ENCODE data around the gene UGCG.
"Not testable (repeated sequence)": the region's sequence is repeated elsewhere in the genome, so short reads cannot be mapped to it uniquely, and the experiment has no call there.

UGCG gene

DNA sequence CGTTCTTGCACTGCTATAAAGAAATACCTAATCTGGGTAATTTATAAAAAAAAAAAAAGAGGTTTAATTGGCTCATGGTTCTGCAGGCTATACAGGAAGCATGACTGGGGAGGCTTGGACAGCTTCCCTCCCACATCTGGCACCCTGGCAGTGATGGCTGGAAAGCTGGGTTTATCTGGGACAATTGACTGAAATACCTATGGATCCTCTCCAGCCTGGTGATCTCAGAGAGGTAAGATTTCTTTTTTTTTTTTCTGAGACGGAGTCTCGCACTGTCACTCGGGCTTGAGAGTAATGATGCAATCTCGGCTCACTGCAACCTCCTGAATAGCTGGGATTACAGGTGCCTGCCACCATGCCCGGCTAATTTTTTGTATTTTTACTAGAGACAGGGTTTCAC is 22.7 kb upstream of the UGCG start:
- ATAC-seq = no peak
- TF ChIP-seq ISL1 (CRISPR knock-in tag; IDR thresholded peaks at IDR 0.05) (no peak), CSDC2 (CRISPR knock-in tag; IDR thresholded peaks at IDR 0.05) (no peak), PPARA (CRISPR knock-in tag; IDR thresholded peaks at IDR 0.05; ENCODE audit: borderline replicate concordance) (no peak), ZFP3 (CRISPR knock-in tag; IDR thresholded peaks at IDR 0.05) (no peak), SNAI2 (CRISPR knock-in tag; IDR thresholded peaks at IDR 0.05) (no peak), ARNTL (CRISPR knock-in tag; IDR thresholded peaks at IDR 0.05; ENCODE audit: borderline replicate concordance, low read depth) (no peak), OSR1 (CRISPR knock-in tag; IDR thresholded peaks at IDR 0.05) (no peak), ZC3H10 (CRISPR knock-in tag; IDR thresholded peaks at IDR 0.05) (no peak), BACH2 (CRISPR knock-in tag; IDR thresholded peaks at IDR 0.05; ENCODE audit: borderline replicate concordance) (no peak), RARB (CRISPR knock-in tag; IDR thresholded peaks at IDR 0.05) (no peak)
- TF ChIP-seq, protein P1, sequence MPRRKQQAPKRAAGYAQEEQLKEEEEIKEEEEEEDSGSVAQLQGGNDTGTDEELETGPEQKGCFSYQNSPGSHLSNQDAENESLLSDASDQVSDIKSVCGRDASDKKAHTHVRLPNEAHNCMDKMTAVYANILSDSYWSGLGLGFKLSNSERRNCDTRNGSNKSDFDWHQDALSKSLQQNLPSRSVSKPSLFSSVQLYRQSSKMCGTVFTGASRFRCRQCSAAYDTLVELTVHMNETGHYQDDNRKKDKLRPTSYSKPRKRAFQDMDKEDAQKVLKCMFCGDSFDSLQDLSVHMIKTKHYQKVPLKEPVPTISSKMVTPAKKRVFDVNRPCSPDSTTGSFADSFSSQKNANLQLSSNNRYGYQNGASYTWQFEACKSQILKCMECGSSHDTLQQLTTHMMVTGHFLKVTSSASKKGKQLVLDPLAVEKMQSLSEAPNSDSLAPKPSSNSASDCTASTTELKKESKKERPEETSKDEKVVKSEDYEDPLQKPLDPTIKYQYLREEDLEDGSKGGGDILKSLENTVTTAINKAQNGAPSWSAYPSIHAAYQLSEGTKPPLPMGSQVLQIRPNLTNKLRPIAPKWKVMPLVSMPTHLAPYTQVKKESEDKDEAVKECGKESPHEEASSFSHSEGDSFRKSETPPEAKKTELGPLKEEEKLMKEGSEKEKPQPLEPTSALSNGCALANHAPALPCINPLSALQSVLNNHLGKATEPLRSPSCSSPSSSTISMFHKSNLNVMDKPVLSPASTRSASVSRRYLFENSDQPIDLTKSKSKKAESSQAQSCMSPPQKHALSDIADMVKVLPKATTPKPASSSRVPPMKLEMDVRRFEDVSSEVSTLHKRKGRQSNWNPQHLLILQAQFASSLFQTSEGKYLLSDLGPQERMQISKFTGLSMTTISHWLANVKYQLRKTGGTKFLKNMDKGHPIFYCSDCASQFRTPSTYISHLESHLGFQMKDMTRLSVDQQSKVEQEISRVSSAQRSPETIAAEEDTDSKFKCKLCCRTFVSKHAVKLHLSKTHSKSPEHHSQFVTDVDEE (CRISPR knock-in tag; IDR thresholded peaks at IDR 0.05) = no peak
- TF ChIP-seq, protein P2, sequence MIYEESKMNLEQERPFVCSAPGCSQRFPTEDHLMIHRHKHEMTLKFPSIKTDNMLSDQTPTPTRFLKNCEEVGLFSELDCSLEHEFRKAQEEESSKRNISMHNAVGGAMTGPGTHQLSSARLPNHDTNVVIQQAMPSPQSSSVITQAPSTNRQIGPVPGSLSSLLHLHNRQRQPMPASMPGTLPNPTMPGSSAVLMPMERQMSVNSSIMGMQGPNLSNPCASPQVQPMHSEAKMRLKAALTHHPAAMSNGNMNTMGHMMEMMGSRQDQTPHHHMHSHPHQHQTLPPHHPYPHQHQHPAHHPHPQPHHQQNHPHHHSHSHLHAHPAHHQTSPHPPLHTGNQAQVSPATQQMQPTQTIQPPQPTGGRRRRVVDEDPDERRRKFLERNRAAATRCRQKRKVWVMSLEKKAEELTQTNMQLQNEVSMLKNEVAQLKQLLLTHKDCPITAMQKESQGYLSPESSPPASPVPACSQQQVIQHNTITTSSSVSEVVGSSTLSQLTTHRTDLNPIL (CRISPR knock-in tag; IDR thresholded peaks at IDR 0.05; ENCODE audit: low read depth) = no peak
- TF ChIP-seq, protein P3, sequence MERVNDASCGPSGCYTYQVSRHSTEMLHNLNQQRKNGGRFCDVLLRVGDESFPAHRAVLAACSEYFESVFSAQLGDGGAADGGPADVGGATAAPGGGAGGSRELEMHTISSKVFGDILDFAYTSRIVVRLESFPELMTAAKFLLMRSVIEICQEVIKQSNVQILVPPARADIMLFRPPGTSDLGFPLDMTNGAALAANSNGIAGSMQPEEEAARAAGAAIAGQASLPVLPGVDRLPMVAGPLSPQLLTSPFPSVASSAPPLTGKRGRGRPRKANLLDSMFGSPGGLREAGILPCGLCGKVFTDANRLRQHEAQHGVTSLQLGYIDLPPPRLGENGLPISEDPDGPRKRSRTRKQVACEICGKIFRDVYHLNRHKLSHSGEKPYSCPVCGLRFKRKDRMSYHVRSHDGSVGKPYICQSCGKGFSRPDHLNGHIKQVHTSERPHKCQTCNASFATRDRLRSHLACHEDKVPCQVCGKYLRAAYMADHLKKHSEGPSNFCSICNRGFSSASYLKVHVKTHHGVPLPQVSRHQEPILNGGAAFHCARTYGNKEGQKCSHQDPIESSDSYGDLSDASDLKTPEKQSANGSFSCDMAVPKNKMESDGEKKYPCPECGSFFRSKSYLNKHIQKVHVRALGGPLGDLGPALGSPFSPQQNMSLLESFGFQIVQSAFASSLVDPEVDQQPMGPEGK (CRISPR knock-in tag; IDR thresholded peaks at IDR 0.05; ENCODE audit: borderline replicate concordance) = no peak

DNA sequence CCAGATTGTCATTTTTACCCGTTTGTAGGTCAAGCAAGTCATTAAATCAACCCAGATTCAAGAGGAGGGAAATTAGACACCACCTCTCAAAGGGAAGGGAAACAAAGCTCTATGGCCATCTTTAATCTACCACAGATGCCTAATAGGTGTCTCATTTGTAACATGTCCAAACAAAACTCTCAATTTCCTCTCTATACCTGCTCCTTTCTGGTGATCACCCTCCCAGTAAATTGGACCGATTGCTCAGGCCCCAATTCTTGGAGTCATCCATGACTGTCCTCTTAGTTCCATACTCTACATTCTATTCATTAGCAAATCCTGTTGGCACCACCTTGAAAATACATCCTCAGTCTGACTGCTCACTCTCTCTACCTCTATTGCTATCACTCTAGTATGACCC is 22.1 kb upstream of the UGCG start:
- ATAC-seq = no peak
- no peak for TF ChIP-seq ZFP3 (CRISPR knock-in tag; IDR thresholded peaks at IDR 0.05)
- TF ChIP-seq RARB (CRISPR knock-in tag; IDR thresholded peaks at IDR 0.05) = no peak
- TF ChIP-seq, protein P3 (CRISPR knock-in tag; IDR thresholded peaks at IDR 0.05; ENCODE audit: borderline replicate concordance) = no peak
- TF ChIP-seq TCF4 (CRISPR knock-in tag; IDR thresholded peaks at IDR 0.05; ENCODE audit: borderline replicate concordance) = no peak
- TF ChIP-seq, protein P4, sequence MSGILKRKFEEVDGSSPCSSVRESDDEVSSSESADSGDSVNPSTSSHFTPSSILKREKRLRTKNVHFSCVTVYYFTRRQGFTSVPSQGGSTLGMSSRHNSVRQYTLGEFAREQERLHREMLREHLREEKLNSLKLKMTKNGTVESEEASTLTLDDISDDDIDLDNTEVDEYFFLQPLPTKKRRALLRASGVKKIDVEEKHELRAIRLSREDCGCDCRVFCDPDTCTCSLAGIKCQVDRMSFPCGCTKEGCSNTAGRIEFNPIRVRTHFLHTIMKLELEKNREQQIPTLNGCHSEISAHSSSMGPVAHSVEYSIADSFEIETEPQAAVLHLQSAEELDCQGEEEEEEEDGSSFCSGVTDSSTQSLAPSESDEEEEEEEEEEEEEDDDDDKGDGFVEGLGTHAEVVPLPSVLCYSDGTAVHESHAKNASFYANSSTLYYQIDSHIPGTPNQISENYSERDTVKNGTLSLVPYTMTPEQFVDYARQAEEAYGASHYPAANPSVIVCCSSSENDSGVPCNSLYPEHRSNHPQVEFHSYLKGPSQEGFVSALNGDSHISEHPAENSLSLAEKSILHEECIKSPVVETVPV (CRISPR knock-in tag; IDR thresholded peaks at IDR 0.05) = no peak
- no peak for TF ChIP-seq ISL1 (CRISPR knock-in tag; IDR thresholded peaks at IDR 0.05)
- TF ChIP-seq, protein P1 (CRISPR knock-in tag; IDR thresholded peaks at IDR 0.05) = no peak

DNA sequence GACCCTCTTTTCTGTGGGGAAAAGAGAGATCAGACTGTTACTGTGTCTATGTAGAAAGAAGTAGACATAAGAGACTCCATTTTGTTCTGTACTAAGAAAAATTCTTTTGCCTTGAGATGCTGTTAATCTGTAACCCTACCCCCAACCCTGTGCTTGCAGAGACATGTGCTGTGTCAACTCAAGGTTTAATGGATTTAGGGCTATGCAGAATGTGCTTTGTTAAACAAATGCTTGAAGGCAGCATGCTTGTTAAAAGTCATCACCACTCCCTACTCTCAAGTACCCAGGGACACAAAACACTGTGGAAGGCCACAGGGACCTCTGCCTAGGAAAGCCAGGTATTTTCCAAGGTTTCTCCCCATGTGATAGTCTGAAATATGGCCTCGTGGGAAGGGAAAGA is 21.3 kb upstream of the UGCG start:
- ATAC-seq = not testable (repeated sequence)

DNA sequence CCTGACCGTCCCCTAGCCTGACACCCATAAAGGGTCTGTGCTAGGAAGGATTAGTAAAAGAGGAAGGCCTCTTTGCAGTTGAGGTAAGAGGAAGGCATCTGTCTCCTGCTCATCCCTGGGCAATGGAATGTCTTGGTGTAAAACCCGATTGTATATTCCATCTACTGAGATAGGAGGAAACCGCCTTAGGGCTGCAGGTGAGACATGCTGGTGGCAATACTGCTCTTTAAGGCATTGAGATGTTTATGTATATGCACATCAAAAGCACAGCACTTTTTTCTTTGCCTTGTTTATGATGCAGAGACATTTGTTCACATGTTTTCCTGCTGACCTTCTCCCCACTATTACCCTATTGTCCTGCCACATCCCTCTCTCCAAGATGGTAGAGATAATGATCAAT is 20.9 kb upstream of the UGCG start:
- not testable (repeated sequence) for ATAC-seq
